ENCODE data around the gene KRT6B.

- TF ChIP-seq CTCF (conservative IDR thresholded peaks at IDR 0.05 in 1 of 2, IDR thresholded peaks at IDR 0.05 in 1 of 2; ENCODE audit: extremely low read depth in 1 of 2, insufficient read depth in 1 of 2, low read depth in 1 of 2, low read length in 2 of 2), result no peak
- TF ChIP-seq EZH2 (IDR thresholded peaks at IDR 0.05; ENCODE audit: borderline replicate concordance, low read length), result no peak
Measured at GRCh38 chr12:52401926-52402325, 50.0 kb downstream of the KRT6B start.

Data from mammary epithelial cell (primary cell).